Ascending aorta (tissue), 2 donors: ENCODE data around the gene DIPK1A. TPM values are rescaled to one million over a fixed set of nuclear protein-coding genes. Genes with fewer than 3 reads are reported as not detected.

ENCODE experiments used
- DNase-seq, 2 donors: peaks; one replicate each; pipeline ENCODE4 v3.0.0-alpha.2; 2019; ENCODE audit warnings: low spot score in 2 of 2
- H3K27ac ChIP-seq, 2 donors: fragments of 200-600 bp; sonication (generic); one replicate each; pipeline ENCODE4 v1.5.1; 2016 to 2017; ENCODE audit warnings: mild to moderate bottlenecking in 1 of 2
- H3K27me3 ChIP-seq: fragments of 200-600 bp; sonication (generic); one replicate; pipeline ENCODE4 v1.5.1; 2017
- H3K36me3 ChIP-seq, 2 donors: fragments of 200-600 bp; sonication (generic); one replicate each; pipeline ENCODE4 v1.5.1; 2016
- H3K4me1 ChIP-seq, 2 donors: fragments of 200-600 bp; sonication (generic); one replicate each; pipeline ENCODE4 v1.5.1; 2016 to 2017; ENCODE audit warnings: mild to moderate bottlenecking in 1 of 2
- H3K4me3 ChIP-seq, 2 donors: fragments of 200-600 bp; sonication (generic); one replicate each; pipeline ENCODE4 v1.5.1; 2016 to 2017; ENCODE audit warnings: mild to moderate bottlenecking in 1 of 2
- H3K9me3 ChIP-seq, 2 donors: fragments of 200-600 bp; sonication (generic); one replicate each; pipeline ENCODE4 v1.5.1; 2016
- CTCF ChIP-seq, 3 experiments: fragments of 200-600 bp in 2 of 3; fragments of 450-650 bp in 1 of 3; sonication (generic) in 2 of 3; IDR thresholded peaks; one replicate each; pipeline ENCODE4 v1.5.1; 2016 to 2019; ENCODE audit warnings: antibody characterized with exemption in 3 of 3, mild to moderate bottlenecking in 1 of 3, moderate library complexity in 1 of 3
- intact Hi-C: fragments of 100-400 bp; cut with DNase I; formaldehyde crosslinking; loops from one replicate; pipeline ENCODE4 v1.15.1; 2023
- total RNA-seq: library from RNA; depleted of rRNA; stranded (reverse); fragments of >200 nt; gene quantifications from one replicate; pipeline ENCODE4 v1.1.0, GENCODE V29; 2016

DIPK1A gene
- total RNA-seq, 1 donor from 2014 or later = 7.0 TPM

GRCh38 chr1:92817137-92817697 lies 144.0 kb downstream of the DIPK1A start:
- Histone ChIP-seq H3K4me3 (no peak overlapping the region), H3K27ac (no peak overlapping the region), H3K27me3 (no peaks in the 10 kb centered on the region), H3K9me3 (no peaks in the 10 kb centered on the region), H3K36me3 (no peaks in the 10 kb centered on the region), H3K4me1 (no peaks in the 10 kb centered on the region)
- TF ChIP-seq CTCF (IDR thresholded peaks at IDR 0.05) = no peak
- intact Hi-C loops = no loop called here
- no peak for DNase-seq

- no peak overlapping the region for H3K4me3 ChIP-seq
- no peaks in the 10 kb centered on the region for H3K36me3 ChIP-seq
- no peaks in the 10 kb centered on the region for H3K9me3 ChIP-seq
- DNase-seq = no peak
- no peaks in the 10 kb centered on the region for H3K27me3 ChIP-seq
- no peak for TF ChIP-seq CTCF (IDR thresholded peaks at IDR 0.05)
- no peak overlapping the region for H3K27ac ChIP-seq
- intact Hi-C loops = no loop called here
- no peaks in the 10 kb centered on the region for H3K4me1 ChIP-seq
Observed at GRCh38 chr1:92816732-92817131, 144.5 kb downstream of the DIPK1A start.

- no peak for DNase-seq
- Histone ChIP-seq H3K9me3 (no peaks in the 10 kb centered on the region), H3K36me3 (no peaks in the 10 kb centered on the region), H3K27me3 (no peaks in the 10 kb centered on the region), H3K4me3 (no peak overlapping the region), H3K4me1 (peaks cover 0 to 9% of the 10 kb centered on the region in 2 donors), H3K27ac (no peak overlapping the region)
- TF ChIP-seq CTCF (IDR thresholded peaks at IDR 0.05) = no peak
- intact Hi-C loops = no loop called here
Observed at GRCh38 chr1:92808381-92808780, 152.9 kb downstream of the DIPK1A start.

GRCh38 chr1:92805216-92805615 lies 156.0 kb downstream of the DIPK1A start:
- TF ChIP-seq CTCF (IDR thresholded peaks at IDR 0.05) = no peak
- peaks cover 0 to 9% of the 10 kb centered on the region in 2 donors for H3K4me1 ChIP-seq
- H3K36me3 ChIP-seq = no peaks in the 10 kb centered on the region
- H3K9me3 ChIP-seq = no peaks in the 10 kb centered on the region
- H3K4me3 ChIP-seq = no peak overlapping the region
- peak overlapping the region; percentile 50 to 76 for H3K27ac ChIP-seq
- intact Hi-C loops = loop anchor here (2.0 kb wide), 1 partner anchor 26 kb away; no protein-coding TSS in a partner anchor
- no peak for DNase-seq
- no peaks in the 10 kb centered on the region for H3K27me3 ChIP-seq

- Histone ChIP-seq H3K27ac (peak overlapping the region; percentile 50 to 76), H3K4me1 (peaks cover 0 to 9% of the 10 kb centered on the region in 2 donors), H3K4me3 (no peak overlapping the region), H3K36me3 (no peaks in the 10 kb centered on the region), H3K27me3 (no peaks in the 10 kb centered on the region), H3K9me3 (no peaks in the 10 kb centered on the region)
- peak; percentile 17 to 93 for DNase-seq
- TF ChIP-seq CTCF (IDR thresholded peaks at IDR 0.05) = no peak
- intact Hi-C loops = loop anchor here (1.0 to 2.0 kb wide), 2 partner anchors 19 to 26 kb away; partner anchors contain the start of gene EVI5
Observed at GRCh38 chr1:92804721-92805201, 156.5 kb downstream of the DIPK1A start.
